Measurements from ENCODE around the gene CYLD.

Gene CYLD

DNA sequence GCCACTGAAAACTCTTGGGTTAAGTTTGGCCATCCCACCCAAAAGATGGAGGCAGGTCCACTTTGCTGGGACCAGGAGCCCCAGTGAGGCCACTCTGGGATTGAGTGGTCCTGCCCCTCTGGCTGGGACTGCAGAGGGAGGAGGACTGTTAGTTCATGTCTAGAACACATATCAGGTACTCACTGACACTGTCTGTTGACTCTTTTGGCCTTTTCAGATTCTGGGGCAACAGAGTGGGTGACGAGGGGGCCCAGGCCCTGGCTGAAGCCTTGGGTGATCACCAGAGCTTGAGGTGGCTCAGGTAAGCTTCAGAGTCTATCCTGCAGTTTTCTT is 19.5 kb upstream of the CYLD start:
- CTCF ChIA-PET = interaction anchor here (0.8 kb wide), 1 partner anchor 84 kb away, joined by 4 read pairs; no protein-coding TSS in a partner anchor
- TF ChIP-seq NFRKB (IDR thresholded peaks at IDR 0.05) (no peak), FOXA1 (IDR thresholded peaks at IDR 0.05) (no peak), L3MBTL2 (conservative IDR thresholded peaks at IDR 0.05) (no peak), TARDBP (IDR thresholded peaks at IDR 0.05) (no peak), ZNF384 (IDR thresholded peaks at IDR 0.05) (no peak), ARNT (IDR thresholded peaks at IDR 0.05) (no peak), BHLHE40 (IDR thresholded peaks at IDR 0.05; ENCODE audit: borderline replicate concordance) (no peak), PKNOX1 (IDR thresholded peaks at IDR 0.05) (no peak), HDGF (IDR thresholded peaks at IDR 0.05; ENCODE audit: borderline replicate concordance) (no peak), SUZ12 (IDR thresholded peaks at IDR 0.05) (no peak), LEF1 (IDR thresholded peaks at IDR 0.05; ENCODE audit: borderline replicate concordance) (no peak), ELF4 (IDR thresholded peaks at IDR 0.05) (no peak), FOXK2 (IDR thresholded peaks at IDR 0.05) (no peak), CTBP1 (IDR thresholded peaks at IDR 0.05; ENCODE audit: borderline replicate concordance) (no peak), FOXM1 (IDR thresholded peaks at IDR 0.05; ENCODE audit: borderline replicate concordance) (no peak)
- no peak for DNase-seq (ENCODE audit: extremely low spot score)
- POLR2A ChIA-PET = no interaction called here

- TF ChIP-seq PKNOX1 (IDR thresholded peaks at IDR 0.05) = no peak
- TF ChIP-seq SUZ12 (IDR thresholded peaks at IDR 0.05) = no peak
- no peak for TF ChIP-seq FOXK2 (IDR thresholded peaks at IDR 0.05)
- TF ChIP-seq TARDBP (IDR thresholded peaks at IDR 0.05) = no peak
- no peak for TF ChIP-seq LEF1 (IDR thresholded peaks at IDR 0.05; ENCODE audit: borderline replicate concordance)
- TF ChIP-seq FOXM1 (IDR thresholded peaks at IDR 0.05; ENCODE audit: borderline replicate concordance) = no peak
- TF ChIP-seq BHLHE40 (IDR thresholded peaks at IDR 0.05; ENCODE audit: borderline replicate concordance) = no peak
- TF ChIP-seq CTBP1 (IDR thresholded peaks at IDR 0.05; ENCODE audit: borderline replicate concordance) = no peak
- no peak for DNase-seq (ENCODE audit: extremely low spot score)
- ChIA-PET CTCF (interaction anchor here (0.8 kb wide), 1 partner anchor 84 kb away, joined by 4 read pairs; no protein-coding TSS in a partner anchor), POLR2A (no interaction called here)
Observed at GRCh38 chr16:50722960-50723359, 18.9 kb upstream of the CYLD start.

DNA sequence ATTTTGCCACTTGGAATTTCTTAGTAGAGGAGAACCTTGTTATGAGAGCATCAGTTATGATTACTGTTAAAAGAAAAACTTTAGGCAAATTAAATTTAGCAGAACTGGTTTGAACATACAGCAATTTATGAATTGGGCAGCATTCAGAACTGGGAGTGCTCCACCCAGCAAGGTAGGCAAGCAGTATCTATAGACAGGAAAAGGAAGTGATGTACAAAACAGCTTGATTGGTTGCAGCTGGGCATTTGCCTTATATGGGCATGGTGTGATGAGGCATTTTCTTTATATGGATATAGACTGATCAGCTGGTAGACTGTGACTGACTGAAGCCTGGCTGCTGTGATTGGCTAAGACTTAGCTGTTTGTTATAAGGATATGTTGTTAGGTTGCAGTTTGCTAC is 17.6 kb upstream of the CYLD start:
- no peak for DNase-seq (ENCODE audit: extremely low spot score)
- ChIA-PET POLR2A (no interaction called here), CTCF (interaction anchor here (1.4 kb wide), 1 partner anchor 82 kb away, joined by 3 read pairs; no protein-coding TSS in a partner anchor)
- TF ChIP-seq L3MBTL2 (conservative IDR thresholded peaks at IDR 0.05) (no peak), BHLHE40 (IDR thresholded peaks at IDR 0.05; ENCODE audit: borderline replicate concordance) (no peak), ARNT (IDR thresholded peaks at IDR 0.05) (no peak), LEF1 (IDR thresholded peaks at IDR 0.05; ENCODE audit: borderline replicate concordance) (no peak), NFRKB (IDR thresholded peaks at IDR 0.05) (no peak), FOXM1 (IDR thresholded peaks at IDR 0.05; ENCODE audit: borderline replicate concordance) (no peak), CTBP1 (IDR thresholded peaks at IDR 0.05; ENCODE audit: borderline replicate concordance) (no peak), ZNF384 (IDR thresholded peaks at IDR 0.05) (no peak), TARDBP (IDR thresholded peaks at IDR 0.05) (no peak), FOXK2 (IDR thresholded peaks at IDR 0.05) (no peak), HDGF (IDR thresholded peaks at IDR 0.05; ENCODE audit: borderline replicate concordance) (no peak), SP1 (IDR thresholded peaks at IDR 0.05) (no peak), PKNOX1 (IDR thresholded peaks at IDR 0.05) (no peak), FOXA1 (IDR thresholded peaks at IDR 0.05) (no peak), ELF4 (IDR thresholded peaks at IDR 0.05) (no peak)

- TF ChIP-seq ZNF384 (IDR thresholded peaks at IDR 0.05) = no peak
- no peak for TF ChIP-seq FOXA1 (IDR thresholded peaks at IDR 0.05)
- TF ChIP-seq SUZ12 (IDR thresholded peaks at IDR 0.05) = no peak
- TF ChIP-seq CTBP1 (IDR thresholded peaks at IDR 0.05; ENCODE audit: borderline replicate concordance) = no peak
- no peak for TF ChIP-seq TARDBP (IDR thresholded peaks at IDR 0.05)
- TF ChIP-seq PKNOX1 (IDR thresholded peaks at IDR 0.05) = no peak
- no peak for TF ChIP-seq NFRKB (IDR thresholded peaks at IDR 0.05)
- DNase-seq (ENCODE audit: extremely low spot score) = no peak
- ChIA-PET POLR2A (no interaction called here), CTCF (no interaction called here)
Observed at GRCh38 chr16:50731130-50731988, 10.5 kb upstream of the CYLD start.

GRCh38 chr16:50731989-50732832 is 9.7 kb upstream of the CYLD start:
- ChIA-PET CTCF (no interaction called here), POLR2A (no interaction called here)
- no peak for DNase-seq (ENCODE audit: extremely low spot score)
- TF ChIP-seq ELF4 (IDR thresholded peaks at IDR 0.05) (no peak), ZNF384 (IDR thresholded peaks at IDR 0.05) (no peak), CTBP1 (IDR thresholded peaks at IDR 0.05; ENCODE audit: borderline replicate concordance) (no peak)
